ENCODE results near the gene MPHOSPH10.

MPHOSPH10 gene

GRCh38 chr2:71133603-71134002, 3.2 kb downstream of the MPHOSPH10 start:
- Mint-ChIP-seq H3K4me1 (peaks cover 6% of the 10 kb centered on the region), H3K36me3 (peaks cover 15% of the 10 kb centered on the region), H3K4me3 (no peak overlapping the region), H3K27ac (no peak overlapping the region), H3K27me3 (no peaks in the 10 kb centered on the region), H3K9me3 (no peaks in the 10 kb centered on the region)
- CTCF ChIA-PET: no interaction called here
- no peak for DNase-seq

- no peaks in the 10 kb centered on the region for H3K4me1 Mint-ChIP-seq
- CTCF ChIA-PET: no interaction called here
- H3K9me3 Mint-ChIP-seq: no peaks in the 10 kb centered on the region
- no peak overlapping the region for H3K27ac Mint-ChIP-seq
- no peak for DNase-seq
- no peak overlapping the region for H3K4me3 Mint-ChIP-seq
- H3K36me3 Mint-ChIP-seq: peaks cover 24% of the 10 kb centered on the region
- H3K27me3 Mint-ChIP-seq: no peaks in the 10 kb centered on the region
Measured at GRCh38 chr2:71136174-71136573, 5.7 kb downstream of the MPHOSPH10 start.

GRCh38 chr2:71143782-71144181, 13.3 kb downstream of the MPHOSPH10 start:
- Mint-ChIP-seq H3K36me3 (peaks cover 53% of the 10 kb centered on the region), H3K27me3 (no peaks in the 10 kb centered on the region), H3K4me3 (no peak overlapping the region), H3K9me3 (no peaks in the 10 kb centered on the region), H3K4me1 (no peaks in the 10 kb centered on the region), H3K27ac (no peak overlapping the region)
- DNase-seq: no peak
- CTCF ChIA-PET: interaction anchor here (1.5 kb wide), 1 partner anchor 12 kb away, joined by 8 read pairs; no protein-coding TSS in a partner anchor

GRCh38 chr2:71148506-71149063, 18.2 kb downstream of the MPHOSPH10 start:
- Mint-ChIP-seq H3K4me3 (no peak overlapping the region), H3K36me3 (peaks cover 46% of the 10 kb centered on the region), H3K9me3 (no peaks in the 10 kb centered on the region), H3K27me3 (no peaks in the 10 kb centered on the region), H3K27ac (no peak overlapping the region), H3K4me1 (no peaks in the 10 kb centered on the region)
- no peak for DNase-seq
- CTCF ChIA-PET: interaction anchor here (0.7 to 1.1 kb wide), 3 partner anchors 14 to 99 kb away, joined by 3 to 5 read pairs (median 4); no protein-coding TSS in a partner anchor

GRCh38 chr2:71150082-71150816, 19.8 kb downstream of the MPHOSPH10 start:
- DNase-seq: no peak
- Mint-ChIP-seq H3K36me3 (peaks cover 37% of the 10 kb centered on the region), H3K27me3 (peaks cover 4% of the 10 kb centered on the region), H3K9me3 (no peaks in the 10 kb centered on the region), H3K4me3 (no peak overlapping the region), H3K27ac (no peak overlapping the region), H3K4me1 (no peaks in the 10 kb centered on the region)
- CTCF ChIA-PET: interaction anchor here (0.7 kb wide), 1 partner anchor 23 kb away, joined by 4 read pairs; no protein-coding TSS in a partner anchor

- Mint-ChIP-seq H3K4me3 (no peak overlapping the region), H3K27me3 (peaks cover 13% of the 10 kb centered on the region), H3K36me3 (peaks cover 26% of the 10 kb centered on the region), H3K27ac (no peak overlapping the region), H3K9me3 (no peaks in the 10 kb centered on the region), H3K4me1 (no peaks in the 10 kb centered on the region)
- DNase-seq: no peak
- CTCF ChIA-PET: no interaction called here
Measured at GRCh38 chr2:71151620-71152019, 21.2 kb downstream of the MPHOSPH10 start.

- no peak for DNase-seq
- Mint-ChIP-seq H3K4me1 (peaks cover 2% of the 10 kb centered on the region), H3K9me3 (no peaks in the 10 kb centered on the region), H3K36me3 (peaks cover 14% of the 10 kb centered on the region), H3K27me3 (peaks cover 23% of the 10 kb centered on the region), H3K4me3 (no peak overlapping the region), H3K27ac (no peak overlapping the region)
- CTCF ChIA-PET: interaction anchor here (0.9 to 1.4 kb wide), 3 partner anchors 26 to 357 kb away, joined by 3 to 7 read pairs (median 3); no protein-coding TSS in a partner anchor
Measured at GRCh38 chr2:71153585-71154224, 23.3 kb downstream of the MPHOSPH10 start.

GRCh38 chr2:71154279-71154678, 23.8 kb downstream of the MPHOSPH10 start:
- Mint-ChIP-seq H3K4me3 (no peak overlapping the region), H3K4me1 (peaks cover 2% of the 10 kb centered on the region), H3K27me3 (peaks cover 23% of the 10 kb centered on the region), H3K9me3 (no peaks in the 10 kb centered on the region), H3K27ac (no peak overlapping the region), H3K36me3 (peaks cover 8% of the 10 kb centered on the region)
- no peak for DNase-seq
- CTCF ChIA-PET: interaction anchor here (0.9 to 3.1 kb wide), 7 partner anchors 27 to 356 kb away, joined by 3 to 25 read pairs (median 3); no protein-coding TSS in a partner anchor

GRCh38 chr2:71154798-71155197, 24.4 kb downstream of the MPHOSPH10 start:
- CTCF ChIA-PET: interaction anchor here (0.9 to 3.1 kb wide), 7 partner anchors 28 to 356 kb away, joined by 3 to 25 read pairs (median 3); no protein-coding TSS in a partner anchor
- peaks cover 5% of the 10 kb centered on the region for H3K36me3 Mint-ChIP-seq
- peaks cover 23% of the 10 kb centered on the region for H3K27me3 Mint-ChIP-seq
- H3K9me3 Mint-ChIP-seq: no peaks in the 10 kb centered on the region
- no peak overlapping the region for H3K27ac Mint-ChIP-seq
- H3K4me1 Mint-ChIP-seq: peaks cover 2% of the 10 kb centered on the region
- DNase-seq: peak; percentile 43
- H3K4me3 Mint-ChIP-seq: no peak overlapping the region

- no peaks in the 10 kb centered on the region for H3K9me3 Mint-ChIP-seq
- no peak overlapping the region for H3K27ac Mint-ChIP-seq
- H3K4me3 Mint-ChIP-seq: no peak overlapping the region
- peaks cover 23% of the 10 kb centered on the region for H3K27me3 Mint-ChIP-seq
- H3K4me1 Mint-ChIP-seq: peaks cover 2% of the 10 kb centered on the region
- no peaks in the 10 kb centered on the region for H3K36me3 Mint-ChIP-seq
- DNase-seq: no peak
- CTCF ChIA-PET: interaction anchor here (1.0 to 3.1 kb wide), 8 partner anchors 12 to 355 kb away, joined by 3 to 25 read pairs (median 5); partner anchors contain the start of gene ZNF638
Measured at GRCh38 chr2:71155846-71156245, 25.4 kb downstream of the MPHOSPH10 start.

- no peak overlapping the region for H3K4me3 Mint-ChIP-seq
- H3K4me1 Mint-ChIP-seq: peaks cover 2% of the 10 kb centered on the region
- CTCF ChIA-PET: interaction anchor here (0.7 to 3.1 kb wide), 10 partner anchors 12 to 356 kb away, joined by 3 to 25 read pairs (median 5); partner anchors contain the start of genes NAGK and ZNF638
Measured at GRCh38 chr2:71156573-71156972, 26.1 kb downstream of the MPHOSPH10 start.

GRCh38 chr2:71157124-71157793, 26.8 kb downstream of the MPHOSPH10 start:
- Mint-ChIP-seq H3K27me3 (peaks cover 23% of the 10 kb centered on the region), H3K4me1 (peaks cover 2% of the 10 kb centered on the region), H3K9me3 (no peaks in the 10 kb centered on the region), H3K36me3 (no peaks in the 10 kb centered on the region), H3K4me3 (no peak overlapping the region), H3K27ac (no peak overlapping the region)
- CTCF ChIA-PET: interaction anchor here (0.7 to 3.1 kb wide), 10 partner anchors 14 to 356 kb away, joined by 3 to 25 read pairs (median 4); partner anchors contain the start of genes NAGK and ZNF638
- DNase-seq: peak; percentile 69

More at GRCh38 chr2:71156573-71156972, 26.1 kb downstream of the MPHOSPH10 start:
- Mint-ChIP-seq H3K27ac (no peak overlapping the region), H3K36me3 (no peaks in the 10 kb centered on the region), H3K27me3 (peaks cover 23% of the 10 kb centered on the region), H3K9me3 (no peaks in the 10 kb centered on the region)
- no peak for DNase-seq

GRCh38 chr2:71166812-71167211, 36.4 kb downstream of the MPHOSPH10 start:
- Mint-ChIP-seq H3K4me3 (no peak overlapping the region), H3K4me1 (no peaks in the 10 kb centered on the region), H3K9me3 (no peaks in the 10 kb centered on the region), H3K27me3 (peaks cover 18% of the 10 kb centered on the region), H3K36me3 (no peaks in the 10 kb centered on the region), H3K27ac (no peak overlapping the region)
- CTCF ChIA-PET: no interaction called here
- DNase-seq: no peak

GRCh38 chr2:71173096-71173495, 42.7 kb downstream of the MPHOSPH10 start:
- H3K36me3 Mint-ChIP-seq: no peaks in the 10 kb centered on the region
- H3K27me3 Mint-ChIP-seq: peaks cover 20% of the 10 kb centered on the region
- no peaks in the 10 kb centered on the region for H3K9me3 Mint-ChIP-seq
- H3K27ac Mint-ChIP-seq: no peak overlapping the region
- H3K4me1 Mint-ChIP-seq: peaks cover 11% of the 10 kb centered on the region
- DNase-seq: no peak
- no peak overlapping the region for H3K4me3 Mint-ChIP-seq
- CTCF ChIA-PET: interaction anchor here (0.8 kb wide), 1 partner anchor 23 kb away, joined by 4 read pairs; no protein-coding TSS in a partner anchor
